GM23248 (cell line): ENCODE data around the gene CCDC8.

Source experiments
- EZH2 ChIP-seq: fragments of 200-600 bp; sonication (generic); IDR thresholded peaks from 2 replicates; pipeline ENCODE4 v1.6.1; 2018; ENCODE audit warnings: antibody characterized with exemption, mild to moderate bottlenecking; ENCODE audit not compliant: insufficient read depth, poor library complexity, severe bottlenecking
- EZH2phosphoT487 ChIP-seq: fragments of 200-600 bp; sonication (generic); IDR thresholded peaks from 2 replicates; pipeline ENCODE4 v1.6.1; 2018; ENCODE audit warnings: antibody characterized with exemption, moderate library complexity, mild to moderate bottlenecking, low read depth; ENCODE audit not compliant: insufficient read depth

DNA sequence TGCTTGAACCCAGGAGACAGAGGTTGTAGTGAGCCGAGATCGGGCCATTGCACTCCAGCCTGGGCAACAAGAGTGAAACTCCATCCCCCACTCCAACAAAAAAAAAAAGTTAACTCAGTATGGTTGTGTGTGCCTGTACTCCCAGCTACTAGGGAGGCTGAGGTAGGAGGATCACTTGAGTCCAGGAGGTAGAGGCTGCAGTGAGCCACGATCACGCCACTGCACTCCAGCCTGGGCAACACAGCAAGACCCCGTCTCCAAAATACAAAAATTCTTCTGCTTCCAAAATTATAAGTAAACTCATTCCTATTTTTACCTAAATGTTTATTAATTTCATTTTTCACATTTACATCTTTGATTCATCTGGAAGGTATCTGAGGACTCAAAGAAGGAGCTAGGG is 43.6 kb upstream of the CCDC8 start:
- TF ChIP-seq EZH2phosphoT487, result no peak
- TF ChIP-seq EZH2, result no peak
